HG02571 (cell line): Measurements from ENCODE around the gene NCAM2.

Experiments used
- ATAC-seq: cut with Tn5 transposase; IDR thresholded peaks from one replicate; pipeline ENCODE4 v1.9.1; 2021; ENCODE audit warnings: mild to moderate bottlenecking, moderate library complexity; ENCODE audit not compliant: unreplicated experiment

The NCAM2 gene

GRCh38 chr21:20997636-20998455 is at the start of gene NCAM2:
Gene NCAM2 (plus strand): TSS chr21:20998409.
- ATAC-seq: no peak

GRCh38 chr21:20949884-20950283 is 48.3 kb upstream of the NCAM2 start:
- no peak for ATAC-seq

- no peak for ATAC-seq
Observed at GRCh38 chr21:20965816-20966215, 32.4 kb upstream of the NCAM2 start.

GRCh38 chr21:20968391-20968790 is 29.8 kb upstream of the NCAM2 start:
- ATAC-seq: no peak

GRCh38 chr21:20970691-20971090 is 27.5 kb upstream of the NCAM2 start:
- ATAC-seq: no peak

GRCh38 chr21:20971296-20971921 is 26.8 kb upstream of the NCAM2 start:
- no peak for ATAC-seq

- no peak for ATAC-seq
Observed at GRCh38 chr21:20994790-20995189, 3.4 kb upstream of the NCAM2 start.

GRCh38 chr21:20996421-20997310 is 1.5 kb upstream of the NCAM2 start:
- ATAC-seq: no peak

- no peak for ATAC-seq
Observed at GRCh38 chr21:20997311-20997635, 936 bp upstream of the NCAM2 start.

- ATAC-seq: no peak
Observed at GRCh38 chr21:20998456-20998789, 214 bp downstream of the NCAM2 start.

GRCh38 chr21:20998886-20999285 is 677 bp downstream of the NCAM2 start:
- ATAC-seq: no peak

GRCh38 chr21:20999659-21000058 is 1.4 kb downstream of the NCAM2 start:
- no peak for ATAC-seq

- no peak for ATAC-seq
Observed at GRCh38 chr21:21000591-21001175, 2.5 kb downstream of the NCAM2 start.

- no peak for ATAC-seq
Observed at GRCh38 chr21:21001591-21002100, 3.4 kb downstream of the NCAM2 start.

- no peak for ATAC-seq
Observed at GRCh38 chr21:21002153-21002552, 3.9 kb downstream of the NCAM2 start.

- ATAC-seq: no peak
Observed at GRCh38 chr21:21003701-21004100, 5.5 kb downstream of the NCAM2 start.

GRCh38 chr21:21007606-21008005 is 9.4 kb downstream of the NCAM2 start:
- no peak for ATAC-seq

- ATAC-seq: no peak
Observed at GRCh38 chr21:21010228-21010627, 12.0 kb downstream of the NCAM2 start.

GRCh38 chr21:21010698-21011097 is 12.5 kb downstream of the NCAM2 start:
- ATAC-seq: no peak

GRCh38 chr21:21018821-21019220 is 20.6 kb downstream of the NCAM2 start:
- ATAC-seq: no peak

GRCh38 chr21:21019681-21020080 is 21.5 kb downstream of the NCAM2 start:
- no peak for ATAC-seq
